ENCODE measurements around the gene ANKRD63.
A peak's percentile ranks its signal among the peaks of the same experiment; 100 is the strongest.

The ANKRD63 gene

GRCh38 chr15:40245666-40246450 is 37.0 kb downstream of the ANKRD63 start:
- no peak overlapping the region for H3K27ac ChIP-seq

GRCh38 chr15:40244961-40245523 is 37.8 kb downstream of the ANKRD63 start:
- DNase-seq, result peak in 1 of 2 donors; percentile 12
- peaks cover 0 to 27% (median 0%) of the 10 kb centered on the region in 4 donors for H3K4me1 ChIP-seq
- H3K27me3 ChIP-seq, result peaks cover 0 to 5% of the 10 kb centered on the region in 2 donors
- no peaks in the 10 kb centered on the region for H3K36me3 ChIP-seq
- no peak for TF ChIP-seq CTCF (IDR thresholded peaks at IDR 0.05)
- H3K27ac ChIP-seq, result no peak overlapping the region
- no peak overlapping the region for H3K4me3 ChIP-seq
- intact Hi-C loops (cut with DNase I; ENCODE audit: low total_unique reads), result no loop called here
- H3K9me3 ChIP-seq, result no peaks in the 10 kb centered on the region

More at GRCh38 chr15:40245666-40246450, 37.0 kb downstream of the ANKRD63 start:
- peak; percentile 12 to 54 for DNase-seq
- no peaks in the 10 kb centered on the region for H3K9me3 ChIP-seq
- peaks cover 0 to 28% (median 0%) of the 10 kb centered on the region in 4 donors for H3K4me1 ChIP-seq
- no peak for TF ChIP-seq CTCF (IDR thresholded peaks at IDR 0.05)
- H3K4me3 ChIP-seq, result no peak overlapping the region
- H3K36me3 ChIP-seq, result no peaks in the 10 kb centered on the region
- H3K27me3 ChIP-seq, result peaks cover 0 to 4% of the 10 kb centered on the region in 2 donors
- intact Hi-C loops (cut with DNase I; ENCODE audit: low total_unique reads), result no loop called here

GRCh38 chr15:40243126-40243810 is 39.6 kb downstream of the ANKRD63 start:
- H3K4me1 ChIP-seq, result peaks cover 0 to 31% (median 11%) of the 10 kb centered on the region in 4 donors
- intact Hi-C loops (cut with DNase I; ENCODE audit: low total_unique reads), result no loop called here
- no peaks in the 10 kb centered on the region for H3K36me3 ChIP-seq
- no peak overlapping the region for H3K4me3 ChIP-seq
- no peak for DNase-seq
- no peak overlapping the region for H3K27ac ChIP-seq
- TF ChIP-seq CTCF (IDR thresholded peaks at IDR 0.05), result no peak
- H3K27me3 ChIP-seq, result peaks cover 0 to 23% of the 10 kb centered on the region in 2 donors
- no peaks in the 10 kb centered on the region for H3K9me3 ChIP-seq

- Histone ChIP-seq H3K27ac (no peak overlapping the region), H3K4me1 (peaks cover 0 to 32% (median 11%) of the 10 kb centered on the region in 4 donors), H3K9me3 (no peaks in the 10 kb centered on the region), H3K4me3 (no peak overlapping the region), H3K36me3 (no peaks in the 10 kb centered on the region), H3K27me3 (peaks cover 0 to 26% of the 10 kb centered on the region in 2 donors)
- intact Hi-C loops (cut with DNase I; ENCODE audit: low total_unique reads), result no loop called here
- DNase-seq, result no peak
- no peak for TF ChIP-seq CTCF (IDR thresholded peaks at IDR 0.05)
Measured at GRCh38 chr15:40242601-40243000, 40.3 kb downstream of the ANKRD63 start.

GRCh38 chr15:40242213-40242599 is 40.7 kb downstream of the ANKRD63 start:
- intact Hi-C loops (cut with DNase I; ENCODE audit: low total_unique reads), result no loop called here
- Histone ChIP-seq H3K4me1 (peaks cover 0 to 32% (median 11%) of the 10 kb centered on the region in 4 donors), H3K9me3 (no peaks in the 10 kb centered on the region), H3K27me3 (peaks cover 0 to 26% of the 10 kb centered on the region in 2 donors), H3K4me3 (no peak overlapping the region), H3K27ac (no peak overlapping the region), H3K36me3 (no peaks in the 10 kb centered on the region)
- DNase-seq, result no peak
- no peak for TF ChIP-seq CTCF (IDR thresholded peaks at IDR 0.05)
